ENCODE measurements around the gene FAM236B.
"Not testable (repeated sequence)": the region's sequence is repeated elsewhere in the genome, so short reads cannot be mapped to it uniquely, and the experiment has no call there.

FAM236B gene

DNA sequence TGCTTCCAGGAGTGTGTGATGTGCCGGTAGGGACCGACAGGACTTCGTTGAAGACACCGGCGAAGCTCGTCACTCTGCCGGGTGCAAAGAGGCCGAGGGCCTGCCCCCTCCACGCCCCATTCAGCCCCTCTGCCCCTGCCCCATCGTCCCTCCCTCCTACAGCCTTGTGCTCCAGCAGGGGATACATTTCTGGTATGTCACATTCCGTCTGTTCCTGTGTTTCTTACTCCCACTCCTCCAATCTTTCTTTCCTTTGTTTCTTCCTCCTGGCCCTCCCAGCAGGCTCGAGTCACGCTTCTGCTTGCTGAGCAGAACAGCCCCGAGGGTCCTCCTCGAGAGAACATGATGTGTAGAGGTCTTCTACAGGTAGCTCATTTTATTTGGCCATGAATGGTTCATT is at the start of gene FAM236B:
FAM236B (minus strand) TSS at position 101 of the 400 bp plus-strand sequence; CDS start at position 1, 100 bp downstream.
- not testable (repeated sequence) for DNase-seq (ENCODE audit: low read depth)

DNA sequence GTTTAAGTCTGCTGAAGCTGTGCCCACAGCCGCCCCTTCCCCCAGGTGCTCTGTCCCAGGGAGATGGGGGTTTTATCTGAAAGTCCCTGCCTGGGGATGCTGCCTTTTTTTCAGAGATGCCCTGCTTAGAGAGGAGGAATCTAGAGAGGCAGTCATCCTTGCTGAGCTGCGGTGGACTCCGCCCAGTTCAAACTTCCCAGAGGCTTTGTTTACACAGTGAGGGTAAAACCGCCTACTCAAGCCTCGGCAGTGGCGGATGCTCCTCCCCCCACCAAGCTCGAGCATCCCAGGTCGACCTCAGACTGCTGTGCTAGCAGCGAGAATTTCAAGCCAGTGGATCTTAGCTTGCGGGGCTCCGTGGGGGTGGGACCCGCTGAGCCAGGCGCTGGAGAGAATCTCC is 48.2 kb upstream of the FAM236B start:
- DNase-seq (ENCODE audit: low read depth) = not testable (repeated sequence)

DNA sequence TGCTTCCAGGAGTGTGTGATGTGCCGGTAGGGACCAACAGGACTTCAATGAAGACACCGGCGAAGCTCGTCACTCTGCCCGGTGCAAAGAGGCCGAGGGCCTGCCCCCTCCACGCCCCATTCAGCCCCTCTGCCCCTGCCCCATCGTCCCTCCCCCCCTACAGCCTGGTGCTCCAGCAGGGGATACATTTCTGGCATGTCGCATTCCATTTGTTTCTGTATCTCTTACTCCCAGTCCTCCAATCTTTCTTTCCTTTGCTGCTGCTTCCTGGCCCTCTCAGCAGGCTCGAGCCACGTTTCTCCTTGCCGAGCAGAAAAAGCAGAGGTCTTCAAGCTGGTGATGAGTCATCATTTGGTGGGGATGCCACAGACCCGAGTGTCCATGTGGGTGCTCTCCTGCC is 25.6 kb upstream of the FAM236B start, which contains the start of gene FAM236D:
FAM236D (minus strand) TSS at position 101 of the 400 bp plus-strand sequence; CDS start at position 1, 100 bp downstream.
- not testable (repeated sequence) for DNase-seq (ENCODE audit: low read depth)

DNA sequence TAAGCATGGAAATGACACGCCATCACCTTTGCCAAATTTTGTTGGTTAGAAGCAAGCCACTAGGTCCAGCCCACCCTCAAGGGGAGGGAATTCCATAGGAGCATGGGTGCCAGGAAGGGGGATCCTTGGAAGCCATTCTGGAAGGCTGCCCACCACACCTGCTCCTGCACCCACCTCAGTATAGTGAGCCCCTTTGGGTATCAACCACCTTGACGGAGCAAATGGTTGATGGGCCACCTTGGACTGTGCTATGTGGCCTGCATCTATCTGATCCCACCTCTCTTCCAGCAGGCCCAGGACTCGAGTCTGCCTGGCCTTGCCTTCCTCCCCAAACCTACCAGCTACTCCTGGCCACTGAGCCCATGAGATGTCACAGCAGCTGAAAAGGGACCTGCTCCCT is 7.9 kb upstream of the FAM236B start:
- not testable (repeated sequence) for DNase-seq (ENCODE audit: low read depth)

DNA sequence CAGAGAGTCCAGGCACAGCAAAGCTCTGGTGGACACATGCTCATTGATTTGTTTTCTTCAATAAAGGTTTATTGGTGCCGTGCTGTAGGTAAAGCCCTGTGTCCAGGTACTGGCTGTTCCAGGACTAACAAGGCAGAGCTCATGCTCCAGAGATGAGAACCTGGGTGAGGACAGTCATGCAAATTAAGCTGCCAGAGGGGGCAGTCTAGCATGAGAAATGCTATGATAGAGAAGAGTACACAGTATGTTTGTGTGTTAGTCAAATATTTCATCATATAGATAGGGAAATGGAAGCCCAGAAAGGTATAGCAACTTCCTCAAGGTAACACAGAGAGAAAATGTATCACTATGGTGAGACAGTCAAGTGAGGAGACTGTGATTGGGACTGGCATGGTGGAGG is 5.7 kb upstream of the FAM236B start:
- not testable (repeated sequence) for DNase-seq (ENCODE audit: low read depth)

DNA sequence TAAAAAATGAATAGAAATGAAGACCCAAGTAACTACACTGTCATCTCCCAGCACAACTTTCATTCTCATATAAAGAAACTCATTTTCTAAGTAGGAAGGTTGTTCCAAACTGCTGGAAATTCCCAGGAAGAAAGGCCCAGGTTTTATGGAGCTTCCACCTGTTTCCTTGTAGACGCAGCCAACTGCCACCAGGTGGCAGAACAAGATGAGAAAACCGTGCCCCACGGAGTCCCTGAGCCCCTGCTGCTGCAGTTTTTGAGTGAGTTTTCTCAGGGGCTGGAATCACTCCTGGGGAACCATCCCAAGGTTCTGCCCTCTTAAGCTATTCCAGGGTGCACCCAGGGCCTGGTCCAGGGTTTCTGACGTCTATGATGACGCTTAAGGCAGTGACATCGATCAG is 1.5 kb upstream of the FAM236B start:
- not testable (repeated sequence) for DNase-seq (ENCODE audit: low read depth)

DNA sequence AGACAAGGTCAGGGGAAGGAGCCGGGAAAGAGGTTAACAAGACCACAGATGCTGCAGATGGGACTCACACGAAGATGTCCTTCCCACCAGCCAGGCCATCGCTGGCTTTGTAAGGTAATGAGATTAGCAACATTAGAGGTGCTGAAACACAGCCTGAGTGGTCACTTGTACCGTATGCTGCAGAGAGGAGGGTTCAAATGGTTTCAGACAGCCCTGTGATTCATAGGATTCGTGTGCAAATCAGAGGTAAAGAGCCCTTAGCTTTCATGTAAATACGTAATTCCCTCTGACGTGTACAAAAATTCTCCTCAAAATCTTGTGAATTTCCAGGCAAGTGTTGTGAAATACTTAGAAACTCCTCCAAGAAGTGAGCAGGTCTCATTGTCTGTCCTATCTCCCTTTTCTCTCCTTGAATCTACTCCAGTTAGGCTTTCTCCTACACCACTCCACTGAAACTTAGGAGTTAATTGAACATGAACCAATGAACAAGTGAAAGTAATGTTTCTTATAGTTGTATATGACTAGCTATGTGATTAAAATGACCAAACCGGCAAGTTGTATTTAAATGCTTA is 991 bp upstream of the FAM236B start:
- not testable (repeated sequence) for DNase-seq (ENCODE audit: low read depth)

DNA sequence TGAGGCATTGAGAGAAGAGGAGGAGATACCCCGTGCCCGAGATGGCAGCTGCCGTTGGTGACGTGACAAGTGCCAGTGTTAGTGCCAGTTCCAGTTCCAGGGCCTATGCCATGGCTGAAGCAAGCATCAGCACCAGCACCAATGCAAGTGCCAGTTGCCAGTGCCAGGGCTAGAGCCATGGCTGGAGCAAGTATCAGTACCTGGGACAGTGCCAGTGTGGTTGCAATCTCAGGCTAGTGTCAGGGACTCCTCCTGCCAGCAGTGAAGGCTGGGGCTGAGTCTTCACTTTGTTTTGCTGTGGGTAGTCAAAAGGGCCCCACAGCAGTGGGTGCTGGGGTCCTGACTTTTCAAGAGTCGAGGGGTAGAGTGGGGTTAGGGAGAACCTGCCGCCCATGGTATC is 4.3 kb downstream of the FAM236B start:
- not testable (repeated sequence) for DNase-seq (ENCODE audit: low read depth)

DNA sequence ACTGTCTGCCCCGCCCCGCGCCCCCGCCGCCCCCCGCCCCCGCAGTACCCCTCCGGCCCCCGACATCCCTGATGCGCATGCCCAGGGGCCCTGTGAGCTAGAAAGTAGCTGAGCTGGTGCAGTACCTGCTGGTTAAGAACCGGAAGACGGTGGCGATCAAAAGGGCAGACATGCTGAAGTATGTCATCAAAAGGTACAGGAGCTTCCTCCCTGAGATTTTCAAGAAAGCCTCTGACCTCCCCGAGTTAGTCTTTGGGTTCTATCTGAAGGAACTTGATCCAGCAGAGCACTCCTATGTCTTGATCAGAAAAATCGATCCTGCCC is 5.0 kb downstream of the FAM236B start:
- DNase-seq (ENCODE audit: low read depth) = not testable (repeated sequence)

DNA sequence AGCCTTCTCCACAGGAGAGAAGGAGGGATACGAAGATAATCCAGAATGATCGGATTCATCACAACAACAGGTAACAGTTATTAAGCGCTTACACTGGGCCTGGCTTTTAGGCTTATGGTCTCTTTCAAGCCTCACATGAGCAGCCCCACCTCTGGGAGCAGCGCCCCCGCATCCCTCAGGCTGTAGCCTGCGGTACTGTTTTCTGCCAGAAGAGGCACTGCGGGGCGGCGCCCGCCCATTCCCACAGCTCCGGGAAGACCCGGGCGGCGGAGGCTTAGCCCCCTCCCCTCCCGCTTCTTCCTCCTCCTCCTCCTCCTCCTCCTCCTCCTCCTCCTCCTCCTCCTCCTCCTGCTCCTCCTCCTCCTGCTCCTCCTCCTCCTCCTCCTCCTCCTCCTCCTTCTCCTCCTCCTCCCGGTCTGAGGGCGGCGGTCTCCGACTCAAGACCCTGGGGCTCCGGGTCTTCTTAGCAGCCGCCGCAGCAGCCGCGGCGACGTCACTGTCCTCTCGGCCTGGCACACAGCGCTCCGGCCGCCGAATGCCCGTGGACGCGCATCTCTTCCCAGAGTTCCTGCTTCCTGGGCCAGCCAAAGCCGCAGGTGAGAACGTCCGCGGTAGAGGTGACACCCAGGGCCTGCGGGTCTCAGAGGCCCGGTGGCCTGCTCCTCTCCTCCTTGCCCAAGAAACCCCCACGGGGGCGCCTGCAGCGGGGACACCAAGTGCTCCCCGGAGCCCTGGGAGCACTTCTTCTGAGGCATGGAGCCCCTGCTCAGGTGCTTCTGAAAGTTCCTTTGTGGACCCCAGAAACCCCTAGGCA is 5.6 kb downstream of the FAM236B start, which contains the start of gene DMRTC1B:
DMRTC1B (plus strand) TSS at position 238 of the 814 bp plus-strand sequence. CDS start 68,246 bp downstream, outside the sequence.
- not testable (repeated sequence) for DNase-seq (ENCODE audit: low read depth)

DNA sequence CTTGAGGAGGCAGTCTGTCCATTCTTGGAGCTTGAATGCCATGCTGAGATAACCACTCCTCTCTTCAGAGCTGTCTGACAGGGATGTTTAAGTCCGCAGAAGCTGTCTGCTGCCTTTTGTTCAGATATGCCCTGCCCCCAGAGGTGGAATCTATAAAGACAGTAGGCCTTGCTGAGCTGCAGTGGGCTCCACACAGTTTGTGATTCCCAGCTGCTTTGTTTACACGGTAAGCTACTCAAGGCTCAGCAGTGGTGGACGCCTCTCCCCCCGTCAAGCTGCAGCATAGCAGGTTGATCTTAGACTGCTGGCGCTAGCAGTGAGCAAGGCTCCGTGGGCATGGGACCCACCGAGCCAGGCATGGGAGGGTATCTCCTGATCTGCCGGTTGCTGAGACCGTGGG is 22.0 kb downstream of the FAM236B start:
- not testable (repeated sequence) for DNase-seq (ENCODE audit: low read depth)

DNA sequence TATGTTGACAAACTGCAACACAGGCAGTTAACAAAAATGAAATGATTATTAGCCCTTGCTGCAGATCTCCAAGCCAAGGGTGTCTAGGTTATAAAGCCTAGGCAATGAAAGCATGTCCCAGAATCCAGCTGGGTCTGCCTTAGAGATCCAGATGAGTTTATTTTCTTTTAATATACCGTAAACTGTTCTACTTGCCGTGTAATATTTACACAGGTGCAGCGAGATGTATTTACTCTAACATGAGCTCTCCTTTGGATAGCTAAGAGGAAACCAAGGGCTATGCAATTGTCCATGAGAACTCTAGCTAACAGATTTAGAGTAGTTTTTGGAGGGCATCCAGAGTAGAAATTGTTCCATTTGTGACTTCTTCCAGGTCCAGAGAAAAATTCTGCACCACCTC is 33.9 kb downstream of the FAM236B start:
- not testable (repeated sequence) for DNase-seq (ENCODE audit: low read depth)

DNA sequence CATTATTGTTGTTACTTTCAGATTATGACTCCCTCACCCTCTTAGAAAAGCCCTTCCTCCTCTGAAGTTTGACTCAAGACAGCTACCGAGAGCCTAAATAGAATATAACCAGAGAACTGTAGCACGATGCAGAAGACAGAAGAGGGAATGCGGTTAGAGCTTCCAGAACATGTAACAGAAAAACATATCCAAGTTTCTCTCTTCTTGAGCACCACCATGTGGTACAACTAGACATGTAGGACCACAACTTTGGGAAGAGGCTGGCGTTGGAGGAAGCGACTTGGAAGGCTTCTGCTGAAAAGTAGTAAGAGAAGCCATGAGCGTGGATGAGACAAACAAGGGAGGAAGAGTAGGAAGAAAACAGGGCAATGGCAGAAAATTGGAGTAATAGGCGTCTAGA is 36.9 kb downstream of the FAM236B start:
- DNase-seq (ENCODE audit: low read depth) = not testable (repeated sequence)

DNA sequence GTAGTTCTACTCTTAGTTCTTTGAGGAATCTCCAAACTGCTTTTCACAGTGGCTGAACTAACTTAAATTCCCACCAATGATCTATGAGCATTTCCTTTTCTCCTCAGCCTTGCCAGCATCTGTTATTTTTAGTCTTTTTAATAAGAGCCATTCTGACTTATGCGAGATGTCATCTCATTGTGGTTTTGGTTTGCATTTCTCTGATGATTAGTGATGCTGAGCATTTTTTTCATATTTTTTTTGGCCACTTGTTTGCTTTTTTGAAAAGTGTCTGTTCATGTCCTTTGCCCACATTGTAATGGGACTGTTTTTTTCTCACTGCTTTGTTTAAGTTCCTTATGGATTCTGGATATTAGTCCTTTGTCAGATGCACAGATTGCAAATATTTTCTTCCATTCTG is 46.9 kb downstream of the FAM236B start:
- peak; percentile 31 for DNase-seq (ENCODE audit: low read depth)

DNA sequence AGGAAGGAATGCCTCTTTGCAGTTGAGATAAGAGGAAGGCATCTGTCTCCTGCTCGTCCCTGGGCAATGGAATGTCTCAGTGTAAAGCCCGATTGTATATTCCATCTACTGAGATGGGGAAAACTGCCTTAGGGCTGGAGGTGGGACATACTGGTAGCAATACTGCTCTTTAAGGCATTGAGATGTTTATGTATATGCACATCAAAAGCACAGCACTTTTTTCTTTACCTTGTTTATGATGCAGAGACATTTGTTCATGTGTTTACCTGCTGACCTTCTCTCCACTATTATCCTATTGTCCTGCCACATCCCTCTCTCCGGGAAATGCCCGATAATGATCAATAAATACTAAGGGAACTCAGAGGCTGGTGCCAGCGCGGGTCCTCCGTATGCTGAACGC is 48.8 kb downstream of the FAM236B start:
- DNase-seq (ENCODE audit: low read depth) = not testable (repeated sequence)

All from iris pigment epithelial cell (primary cell).